ENCODE measurements around the gene LRRC4C. TPM values are rescaled to one million over a fixed set of nuclear protein-coding genes. Genes with fewer than 3 reads are reported as not detected.
"Not testable (repeated sequence)": the region's sequence is repeated elsewhere in the genome, so short reads cannot be mapped to it uniquely, and the experiment has no call there.

The LRRC4C gene
- total RNA-seq, 3 donors from 2014 or later (not counting 1 experiment from before 2014, with no cell fraction given): not detected

GRCh38 chr11:40207416-40207815, 1252.0 kb downstream of the LRRC4C start:
- Mint-ChIP-seq H3K4me3 (no peak overlapping the region), H3K27ac (no peak overlapping the region), H3K4me1 (no peaks in the 10 kb centered on the region), H3K27me3 (ENCODE audit: low read depth in 2 of 2) (no peaks in the 10 kb centered on the region), H3K9me3 (peaks cover 7 to 16% of the 10 kb centered on the region in 2 donors), H3K36me3 (no peaks in the 10 kb centered on the region)
- Histone ChIP-seq H3K4me1 (ENCODE audit: control insufficient read depth, insufficient read depth, low read length) (no peaks in the 10 kb centered on the region), H3K36me3 (ENCODE audit: control insufficient read depth, insufficient read depth, low read length) (no peaks in the 10 kb centered on the region), H3K9me3 (ENCODE audit: control insufficient read depth, insufficient read depth, low read length) (no peaks in the 10 kb centered on the region), H3K27me3 (ENCODE audit: control insufficient read depth, insufficient read depth, low read length) (no peaks in the 10 kb centered on the region), H3K27ac (ENCODE audit: low read length) (no peak overlapping the region), H3K4me3 (ENCODE audit: low read length) (no peak overlapping the region)
- intact Hi-C loops (cut with micrococcal nuclease): no loop called here
- DNase-seq (no peak), ATAC-seq (no peak)
- TF ChIP-seq, protein P1, sequence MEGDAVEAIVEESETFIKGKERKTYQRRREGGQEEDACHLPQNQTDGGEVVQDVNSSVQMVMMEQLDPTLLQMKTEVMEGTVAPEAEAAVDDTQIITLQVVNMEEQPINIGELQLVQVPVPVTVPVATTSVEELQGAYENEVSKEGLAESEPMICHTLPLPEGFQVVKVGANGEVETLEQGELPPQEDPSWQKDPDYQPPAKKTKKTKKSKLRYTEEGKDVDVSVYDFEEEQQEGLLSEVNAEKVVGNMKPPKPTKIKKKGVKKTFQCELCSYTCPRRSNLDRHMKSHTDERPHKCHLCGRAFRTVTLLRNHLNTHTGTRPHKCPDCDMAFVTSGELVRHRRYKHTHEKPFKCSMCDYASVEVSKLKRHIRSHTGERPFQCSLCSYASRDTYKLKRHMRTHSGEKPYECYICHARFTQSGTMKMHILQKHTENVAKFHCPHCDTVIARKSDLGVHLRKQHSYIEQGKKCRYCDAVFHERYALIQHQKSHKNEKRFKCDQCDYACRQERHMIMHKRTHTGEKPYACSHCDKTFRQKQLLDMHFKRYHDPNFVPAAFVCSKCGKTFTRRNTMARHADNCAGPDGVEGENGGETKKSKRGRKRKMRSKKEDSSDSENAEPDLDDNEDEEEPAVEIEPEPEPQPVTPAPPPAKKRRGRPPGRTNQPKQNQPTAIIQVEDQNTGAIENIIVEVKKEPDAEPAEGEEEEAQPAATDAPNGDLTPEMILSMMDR (IDR thresholded peaks at IDR 0.05): no peak

DNA sequence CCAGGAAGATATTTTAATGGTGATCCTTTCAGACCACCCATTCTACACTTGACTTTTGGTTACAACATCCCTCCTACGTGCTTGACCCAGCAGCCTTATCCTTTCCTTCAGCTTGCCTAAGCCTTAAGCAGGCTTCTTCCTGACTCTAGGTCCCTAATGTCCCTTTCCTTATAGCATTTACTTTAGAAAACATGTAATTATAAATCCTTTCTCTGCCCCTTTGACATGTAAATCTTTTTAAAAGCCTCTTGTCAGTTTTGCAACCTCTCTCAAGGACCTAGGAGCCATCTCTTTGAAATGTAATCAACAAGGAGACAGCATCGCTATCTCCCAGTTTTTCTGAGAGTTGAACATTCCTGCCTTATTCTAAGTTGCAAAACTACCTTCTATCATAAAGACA, 1255.2 kb downstream of the LRRC4C start:
- no peak overlapping the region for H3K27ac Mint-ChIP-seq
- H3K4me1 Mint-ChIP-seq: no peaks in the 10 kb centered on the region
- TF ChIP-seq, protein P1 (IDR thresholded peaks at IDR 0.05): no peak
- no peaks in the 10 kb centered on the region for H3K9me3 ChIP-seq (ENCODE audit: control insufficient read depth, insufficient read depth, low read length)
- H3K36me3 ChIP-seq (ENCODE audit: control insufficient read depth, insufficient read depth, low read length): no peaks in the 10 kb centered on the region
- no peaks in the 10 kb centered on the region for H3K27me3 ChIP-seq (ENCODE audit: control insufficient read depth, insufficient read depth, low read length)
- ATAC-seq (no peak), DNase-seq (no peak)
- no peaks in the 10 kb centered on the region for H3K4me1 ChIP-seq (ENCODE audit: control insufficient read depth, insufficient read depth, low read length)
- H3K36me3 Mint-ChIP-seq: no peaks in the 10 kb centered on the region
- no peak overlapping the region for H3K27ac ChIP-seq (ENCODE audit: low read length)
- no peak overlapping the region for H3K4me3 ChIP-seq (ENCODE audit: low read length)
- WGBS (ENCODE audit: insufficient coverage): 84% methylated on average over 2 of the region's 2 CpGs
- peaks cover 4 to 17% of the 10 kb centered on the region in 2 donors for H3K9me3 Mint-ChIP-seq
- intact Hi-C loops (cut with micrococcal nuclease): no loop called here
- no peak overlapping the region for H3K4me3 Mint-ChIP-seq
- H3K27me3 Mint-ChIP-seq (ENCODE audit: low read depth in 2 of 2): no peaks in the 10 kb centered on the region

DNA sequence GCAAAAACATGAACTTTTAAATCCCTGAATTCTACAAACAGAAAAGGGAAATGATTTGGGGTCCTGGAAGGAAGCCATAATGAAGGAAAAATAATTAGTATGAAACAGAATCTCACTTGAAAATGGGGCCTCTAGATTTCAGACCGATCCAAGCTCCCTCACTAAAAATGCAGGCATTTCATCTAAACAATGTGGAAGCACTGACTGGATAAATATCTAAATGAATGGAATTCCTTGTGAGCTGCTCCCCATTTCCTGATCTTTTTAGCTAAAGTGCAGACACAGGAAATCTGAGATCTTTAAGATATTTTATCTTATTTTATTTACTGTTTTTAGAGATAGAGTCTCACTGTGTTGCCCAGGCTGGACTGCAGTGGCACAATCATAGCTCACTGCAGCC, 1255.8 kb downstream of the LRRC4C start:
- TF ChIP-seq, protein P1 (IDR thresholded peaks at IDR 0.05): no peak
- WGBS (ENCODE audit: insufficient coverage): no CpG with 5 or more reads among the region's 1 CpG
- H3K27me3 Mint-ChIP-seq (ENCODE audit: low read depth in 2 of 2): no peaks in the 10 kb centered on the region
- H3K27me3 ChIP-seq (ENCODE audit: control insufficient read depth, insufficient read depth, low read length): no peaks in the 10 kb centered on the region
- no peak for ATAC-seq
- no peak overlapping the region for H3K4me3 ChIP-seq (ENCODE audit: low read length)
- no peak for DNase-seq
- no peaks in the 10 kb centered on the region for H3K36me3 Mint-ChIP-seq
- H3K4me1 ChIP-seq (ENCODE audit: control insufficient read depth, insufficient read depth, low read length): no peaks in the 10 kb centered on the region
- no peaks in the 10 kb centered on the region for H3K36me3 ChIP-seq (ENCODE audit: control insufficient read depth, insufficient read depth, low read length)
- intact Hi-C loops (cut with micrococcal nuclease): no loop called here
- H3K27ac Mint-ChIP-seq: no peak overlapping the region
- no peak overlapping the region for H3K4me3 Mint-ChIP-seq
- H3K4me1 Mint-ChIP-seq: no peaks in the 10 kb centered on the region
- peaks cover 7 to 20% of the 10 kb centered on the region in 2 donors for H3K9me3 Mint-ChIP-seq
- no peaks in the 10 kb centered on the region for H3K9me3 ChIP-seq (ENCODE audit: control insufficient read depth, insufficient read depth, low read length)
- H3K27ac ChIP-seq (ENCODE audit: low read length): no peak overlapping the region

- ATAC-seq (no peak), DNase-seq (no peak)
- H3K36me3 Mint-ChIP-seq: no peaks in the 10 kb centered on the region
- TF ChIP-seq, protein P1 (IDR thresholded peaks at IDR 0.05): no peak
- no peak overlapping the region for H3K4me3 Mint-ChIP-seq
- intact Hi-C loops (cut with micrococcal nuclease): no loop called here
- Histone ChIP-seq H3K27me3 (ENCODE audit: control insufficient read depth, insufficient read depth, low read length) (no peaks in the 10 kb centered on the region), H3K4me1 (ENCODE audit: control insufficient read depth, insufficient read depth, low read length) (no peaks in the 10 kb centered on the region), H3K27ac (ENCODE audit: low read length) (no peak overlapping the region), H3K9me3 (ENCODE audit: control insufficient read depth, insufficient read depth, low read length) (no peaks in the 10 kb centered on the region), H3K4me3 (ENCODE audit: low read length) (no peak overlapping the region), H3K36me3 (ENCODE audit: control insufficient read depth, insufficient read depth, low read length) (no peaks in the 10 kb centered on the region)
- peaks cover 8 to 18% of the 10 kb centered on the region in 2 donors for H3K9me3 Mint-ChIP-seq
- no peaks in the 10 kb centered on the region for H3K27me3 Mint-ChIP-seq (ENCODE audit: low read depth in 2 of 2)
- H3K4me1 Mint-ChIP-seq: no peaks in the 10 kb centered on the region
- 58% methylated on average over 2 of the region's 3 CpGs for WGBS (ENCODE audit: insufficient coverage)
- H3K27ac Mint-ChIP-seq: no peak overlapping the region
These were observed 1256.7 kb downstream of the LRRC4C start for GRCh38 chr11:40202589-40203270.

DNA sequence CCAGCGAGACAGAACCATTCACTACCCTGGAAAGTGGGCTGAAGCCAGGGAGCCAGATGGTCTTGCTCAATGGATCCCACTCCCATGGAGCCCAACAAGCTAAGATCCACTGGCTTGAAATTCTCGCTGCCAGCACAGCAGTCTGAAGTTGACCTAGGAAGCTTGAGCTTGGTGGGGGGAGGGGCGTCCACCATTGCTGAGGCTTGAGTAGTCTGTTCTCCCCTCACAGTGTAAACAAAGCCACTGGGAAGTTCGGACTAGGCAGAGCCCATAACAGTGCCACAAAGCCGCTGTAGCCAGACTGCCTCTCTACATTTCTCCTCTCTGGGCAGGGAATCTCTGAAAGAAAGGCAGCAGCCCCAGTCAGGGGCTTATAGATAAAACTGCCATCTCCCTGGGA, 1266.9 kb downstream of the LRRC4C start:
- H3K4me3 Mint-ChIP-seq; H3K36me3 Mint-ChIP-seq; H3K4me1 ChIP-seq (ENCODE audit: control insufficient read depth, insufficient read depth, low read length); H3K4me1 Mint-ChIP-seq; intact Hi-C loops (cut with micrococcal nuclease); H3K27ac Mint-ChIP-seq; H3K27me3 Mint-ChIP-seq (ENCODE audit: low read depth in 2 of 2); H3K9me3 ChIP-seq (ENCODE audit: control insufficient read depth, insufficient read depth, low read length); H3K4me3 ChIP-seq (ENCODE audit: low read length); H3K27me3 ChIP-seq (ENCODE audit: control insufficient read depth, insufficient read depth, low read length); DNase-seq; H3K36me3 ChIP-seq (ENCODE audit: control insufficient read depth, insufficient read depth, low read length); H3K27ac ChIP-seq (ENCODE audit: low read length); ATAC-seq: not testable (repeated sequence)
- H3K9me3 Mint-ChIP-seq: peaks cover 13% of the 10 kb centered on the region in 2 donors
- WGBS (ENCODE audit: insufficient coverage): 83% methylated on average over 5 of the region's 5 CpGs

Measured in natural killer cell (primary cell).